Esophagus muscularis mucosa (tissue), 4 donors: ENCODE results near the gene MYF6. TPM values are rescaled to one million over a fixed set of nuclear protein-coding genes. Genes with fewer than 3 reads are reported as not detected.

ENCODE experiments used
- DNase-seq: peaks from one replicate; pipeline ENCODE4 v3.0.0-alpha.2; 2017; ENCODE audit errors: extremely low spot score
- H3K27ac ChIP-seq, 4 donors: fragments of 200-600 bp; sonication (generic); replicated peaks in 1 of 4; 1 replicate in 3 of 4; 2 replicates in 1 of 4; pipeline ENCODE4 v1.5.1; 2016 to 2019; ENCODE audit warnings: mild to moderate bottlenecking in 1 of 4
- H3K27me3 ChIP-seq, 4 donors: fragments of 200-600 bp; sonication (generic); one replicate each; pipeline versions ENCODE4 v1.5.1 to v1.6.0; 2016 to 2019
- H3K36me3 ChIP-seq, 4 donors: fragments of 200-600 bp; sonication (generic); one replicate each; pipeline ENCODE4 v1.5.1; 2016 to 2019
- H3K4me1 ChIP-seq, 4 donors: fragments of 200-600 bp; sonication (generic); one replicate each; pipeline ENCODE4 v1.5.1; 2016 to 2019
- H3K4me3 ChIP-seq, 4 donors: fragments of 200-600 bp; sonication (generic); 1 replicate in 2 of 4; 2 replicates in 2 of 4; pipeline ENCODE4 v1.5.1; 2016 to 2019; ENCODE audit warnings: mild to moderate bottlenecking in 4 of 4, moderate library complexity in 1 of 4
- H3K9me3 ChIP-seq, 4 donors: fragments of 200-600 bp; sonication (generic); 1 replicate in 3 of 4; 2 replicates in 1 of 4; pipeline ENCODE4 v1.5.1; 2016 to 2019
- EP300 ChIP-seq: sonication (generic); formaldehyde crosslinking; IDR thresholded peaks from one replicate; pipeline ENCODE4 v1.6.1; 2017; ENCODE audit warnings: antibody characterized with exemption
- POLR2A ChIP-seq: fragments of 450-650 bp; IDR thresholded peaks from one replicate; pipeline ENCODE4 v1.6.1; 2017; ENCODE audit warnings: antibody characterized with exemption, moderate library complexity, mild to moderate bottlenecking, low read depth
- POLR2AphosphoS5 ChIP-seq, 2 donors: sonication (generic); formaldehyde crosslinking; IDR thresholded peaks; one replicate each; pipeline ENCODE4 v1.6.1; 2017; ENCODE audit warnings: antibody characterized with exemption in 2 of 2
- WGBS: methylation state at CpG from one replicate; pipeline ENCODE4 v1.1.5; 2018; 5-methylcytosine and 5-hydroxymethylcytosine counted together
- intact Hi-C: fragments of 100-400 bp; cut with DNase I; formaldehyde crosslinking; loops from one replicate; pipeline ENCODE4 v1.15.1; 2023
- total RNA-seq, 4 donors: library from RNA; depleted of rRNA; stranded (reverse); fragments of >200 nt; gene quantifications; one replicate each; pipeline versions ENCODE4 v1.1.0 to v1.2.1, GENCODE V29; 2016
- TF ChIP-seq, protein P1 (sequence below), 3 experiments: fragments of 200-600 bp in 2 of 3; fragments of 450-650 bp in 1 of 3; sonication (generic) in 2 of 3; IDR thresholded peaks; one replicate each; pipeline ENCODE4 v1.5.1; 2017 to 2019; ENCODE audit warnings: antibody characterized with exemption in 3 of 3, mild to moderate bottlenecking in 2 of 3, moderate library complexity in 1 of 3

Gene MYF6
- total RNA-seq, 4 donors from 2014 or later: 0.29 TPM; not detected in 3

DNA sequence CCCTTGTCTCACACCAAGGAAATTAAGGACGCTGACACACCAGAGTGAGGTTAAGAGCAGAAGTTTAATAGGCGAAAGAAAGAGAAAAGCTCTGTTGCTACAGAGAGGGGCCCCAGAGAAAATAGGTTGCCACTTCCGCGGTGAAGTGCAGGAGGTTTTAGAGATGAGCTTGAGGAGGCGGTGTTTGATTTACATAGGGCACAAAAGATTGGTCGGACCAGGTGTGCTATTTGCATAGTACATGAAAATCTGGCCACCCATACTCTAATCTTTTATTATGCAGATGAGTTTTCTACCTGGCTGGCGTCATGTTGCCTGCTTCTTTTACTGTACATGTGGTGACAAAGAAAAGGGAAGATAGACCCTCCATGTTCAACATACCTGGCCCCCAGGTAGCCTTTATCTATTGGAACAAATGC is 23.3 kb upstream of the MYF6 start:
- no peaks in the 10 kb centered on the region for H3K27me3 ChIP-seq
- H3K9me3 ChIP-seq: no peaks in the 10 kb centered on the region
- no peaks in the 10 kb centered on the region for H3K4me1 ChIP-seq
- no peak overlapping the region for H3K27ac ChIP-seq
- H3K36me3 ChIP-seq: no peaks in the 10 kb centered on the region
- WGBS: 67% methylated on average over 7 of the region's 7 CpGs
- no peak overlapping the region for H3K4me3 ChIP-seq
- intact Hi-C loops: no loop called here
- no peak for DNase-seq
- TF ChIP-seq, protein P1, sequence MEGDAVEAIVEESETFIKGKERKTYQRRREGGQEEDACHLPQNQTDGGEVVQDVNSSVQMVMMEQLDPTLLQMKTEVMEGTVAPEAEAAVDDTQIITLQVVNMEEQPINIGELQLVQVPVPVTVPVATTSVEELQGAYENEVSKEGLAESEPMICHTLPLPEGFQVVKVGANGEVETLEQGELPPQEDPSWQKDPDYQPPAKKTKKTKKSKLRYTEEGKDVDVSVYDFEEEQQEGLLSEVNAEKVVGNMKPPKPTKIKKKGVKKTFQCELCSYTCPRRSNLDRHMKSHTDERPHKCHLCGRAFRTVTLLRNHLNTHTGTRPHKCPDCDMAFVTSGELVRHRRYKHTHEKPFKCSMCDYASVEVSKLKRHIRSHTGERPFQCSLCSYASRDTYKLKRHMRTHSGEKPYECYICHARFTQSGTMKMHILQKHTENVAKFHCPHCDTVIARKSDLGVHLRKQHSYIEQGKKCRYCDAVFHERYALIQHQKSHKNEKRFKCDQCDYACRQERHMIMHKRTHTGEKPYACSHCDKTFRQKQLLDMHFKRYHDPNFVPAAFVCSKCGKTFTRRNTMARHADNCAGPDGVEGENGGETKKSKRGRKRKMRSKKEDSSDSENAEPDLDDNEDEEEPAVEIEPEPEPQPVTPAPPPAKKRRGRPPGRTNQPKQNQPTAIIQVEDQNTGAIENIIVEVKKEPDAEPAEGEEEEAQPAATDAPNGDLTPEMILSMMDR (IDR thresholded peaks at IDR 0.05): no peak
- TF ChIP-seq POLR2AphosphoS5 (IDR thresholded peaks at IDR 0.05): no peak
- no peak for TF ChIP-seq EP300
- TF ChIP-seq POLR2A: no peak

DNA sequence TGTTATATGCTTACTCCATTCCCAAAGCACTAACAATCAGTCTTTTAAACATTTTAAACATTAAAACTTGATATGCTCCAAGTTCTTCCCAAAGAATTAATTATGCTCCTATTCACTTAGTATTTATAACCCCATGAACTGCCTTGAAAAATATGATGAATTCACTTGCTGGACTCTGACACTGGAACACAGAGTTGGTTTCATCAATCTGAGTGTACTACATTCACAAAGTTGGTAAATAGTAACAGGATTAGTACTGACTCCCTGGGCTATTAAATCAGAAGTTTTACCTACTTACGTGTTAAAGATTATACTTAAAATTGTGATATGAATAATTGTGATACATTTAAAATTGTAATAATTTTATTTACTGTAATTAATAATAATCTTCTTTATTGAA is 17.3 kb upstream of the MYF6 start:
- no peak for DNase-seq
- Histone ChIP-seq H3K27me3 (no peaks in the 10 kb centered on the region), H3K27ac (no peak overlapping the region), H3K36me3 (no peaks in the 10 kb centered on the region), H3K4me1 (no peaks in the 10 kb centered on the region), H3K4me3 (no peak overlapping the region), H3K9me3 (no peaks in the 10 kb centered on the region)
- WGBS: 86% methylated on average over 1 of the region's 1 CpG
- intact Hi-C loops: no loop called here
- TF ChIP-seq POLR2A: no peak
- TF ChIP-seq POLR2AphosphoS5 (IDR thresholded peaks at IDR 0.05): no peak
- no peak for TF ChIP-seq EP300
- TF ChIP-seq, protein P1 (IDR thresholded peaks at IDR 0.05): no peak

DNA sequence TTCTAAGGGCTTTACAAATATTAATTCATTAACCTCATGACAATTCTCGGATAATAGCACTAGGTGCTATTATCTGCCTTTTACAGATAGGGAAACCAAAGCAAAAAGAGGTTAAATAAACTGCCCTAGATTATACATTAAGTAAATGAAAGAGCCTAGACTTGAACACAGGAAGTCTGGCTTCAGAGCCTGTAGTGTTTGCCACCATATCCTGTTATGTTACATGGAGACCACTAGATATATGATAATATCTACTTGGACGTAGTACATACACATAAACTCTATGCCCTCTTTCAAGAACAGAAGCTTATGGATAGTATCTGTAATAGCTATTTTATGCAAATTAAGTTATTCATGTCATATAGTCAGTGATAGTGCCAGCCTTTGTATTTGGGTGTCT is 16.9 kb upstream of the MYF6 start:
- Histone ChIP-seq H3K36me3 (no peaks in the 10 kb centered on the region), H3K4me3 (no peak overlapping the region), H3K9me3 (no peaks in the 10 kb centered on the region), H3K4me1 (no peaks in the 10 kb centered on the region), H3K27me3 (no peaks in the 10 kb centered on the region), H3K27ac (no peak overlapping the region)
- WGBS: 82% methylated on average over 2 of the region's 2 CpGs
- no peak for DNase-seq
- no peak for TF ChIP-seq POLR2A
- no peak for TF ChIP-seq POLR2AphosphoS5 (IDR thresholded peaks at IDR 0.05)
- TF ChIP-seq, protein P1 (IDR thresholded peaks at IDR 0.05): no peak
- no peak for TF ChIP-seq EP300
- intact Hi-C loops: no loop called here

DNA sequence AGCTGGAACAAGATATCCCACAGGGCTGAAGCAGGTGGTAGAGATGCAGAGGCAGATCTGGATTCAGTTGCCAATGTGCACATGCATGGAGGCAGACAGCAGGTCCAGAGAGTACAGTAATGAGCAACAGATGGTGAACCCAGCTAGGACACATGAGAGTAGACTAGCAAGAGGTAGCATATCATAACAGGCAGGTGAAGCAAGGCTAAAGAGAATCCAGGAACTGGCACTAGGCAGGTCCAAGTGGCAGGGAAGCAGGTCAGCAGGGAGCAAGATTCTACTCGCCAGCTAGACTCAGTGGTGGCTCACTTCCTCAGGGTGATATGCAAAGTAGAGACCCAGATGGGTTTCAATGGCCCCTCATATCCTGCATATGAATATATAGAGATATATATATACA is 15.3 kb upstream of the MYF6 start:
- H3K27me3 ChIP-seq: no peaks in the 10 kb centered on the region
- no peak overlapping the region for H3K27ac ChIP-seq
- TF ChIP-seq, protein P1 (IDR thresholded peaks at IDR 0.05): no peak
- no peak for TF ChIP-seq EP300
- no peak for TF ChIP-seq POLR2A
- no peak for TF ChIP-seq POLR2AphosphoS5 (IDR thresholded peaks at IDR 0.05)
- intact Hi-C loops: no loop called here
- H3K36me3 ChIP-seq: no peaks in the 10 kb centered on the region
- no peaks in the 10 kb centered on the region for H3K9me3 ChIP-seq
- H3K4me1 ChIP-seq: no peaks in the 10 kb centered on the region
- 85% methylated on average over 1 of the region's 1 CpG for WGBS
- no peak for DNase-seq
- H3K4me3 ChIP-seq: no peak overlapping the region

DNA sequence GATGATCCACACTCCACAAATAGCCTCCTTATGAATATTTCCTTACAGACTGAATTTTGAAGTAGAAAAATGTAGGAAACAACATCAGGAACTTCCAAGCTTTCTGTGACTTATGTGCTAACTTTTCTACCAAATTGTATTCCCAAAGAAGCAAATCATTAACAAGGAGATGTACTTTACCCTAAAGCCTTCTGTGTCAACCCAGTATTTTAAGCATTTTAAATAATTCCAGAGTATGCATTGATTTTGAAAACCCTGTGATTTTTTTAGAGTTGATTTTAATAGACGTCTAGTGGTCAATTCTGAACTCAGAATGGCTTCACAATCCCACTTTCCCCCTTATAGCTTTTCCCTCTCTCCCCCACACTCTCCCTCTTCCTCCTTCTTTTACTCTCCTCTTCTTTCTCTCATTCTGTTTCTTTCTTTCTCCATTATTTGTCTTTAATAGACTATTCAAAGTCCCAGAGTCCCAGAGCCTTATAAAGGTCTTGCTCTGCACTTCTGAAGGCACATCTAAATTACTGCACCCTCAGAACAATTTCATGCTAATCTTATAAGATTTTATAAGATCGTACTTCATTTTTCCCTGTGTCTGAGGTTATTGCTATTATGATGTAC is 10.1 kb upstream of the MYF6 start:
- TF ChIP-seq POLR2AphosphoS5 (IDR thresholded peaks at IDR 0.05) (no peak), EP300 (no peak), POLR2A (no peak)
- TF ChIP-seq, protein P1 (IDR thresholded peaks at IDR 0.05): no peak
- H3K27ac ChIP-seq: no peak overlapping the region
- H3K9me3 ChIP-seq: no peaks in the 10 kb centered on the region
- 81% methylated on average over 2 of the region's 2 CpGs for WGBS
- intact Hi-C loops: no loop called here
- DNase-seq: no peak
- no peaks in the 10 kb centered on the region for H3K27me3 ChIP-seq
- no peaks in the 10 kb centered on the region for H3K36me3 ChIP-seq
- H3K4me3 ChIP-seq: no peak overlapping the region
- peaks cover 1 to 12% (median 5%) of the 10 kb centered on the region in 4 donors for H3K4me1 ChIP-seq
